Subcutaneous abdominal adipose tissue (tissue), 5 donors: ENCODE data around the gene BRI3.

Source experiments
- H3K27ac ChIP-seq: one replicate; pipeline ENCODE4 v1.7.0; 2013; ENCODE audit warnings: low read depth, mild to moderate bottlenecking, inconsistent platforms, low read length, moderate library complexity
- H3K27me3 ChIP-seq, 5 donors: one replicate each; pipeline ENCODE4 v1.7.0; 2013; ENCODE audit warnings: low read length in 5 of 5, inconsistent platforms in 1 of 5; ENCODE audit not compliant: control insufficient read depth in 5 of 5, insufficient read depth in 4 of 5
- H3K36me3 ChIP-seq, 5 donors: one replicate each; pipeline ENCODE4 v1.7.0; 2013; ENCODE audit warnings: low read length in 5 of 5; ENCODE audit not compliant: control insufficient read depth in 5 of 5, insufficient read depth in 5 of 5
- H3K4me1 ChIP-seq, 5 donors: one replicate each; pipeline ENCODE4 v1.7.0; 2013; ENCODE audit warnings: low read length in 5 of 5, mild to moderate bottlenecking in 3 of 5, moderate library complexity in 1 of 5; ENCODE audit not compliant: control insufficient read depth in 5 of 5, insufficient read depth in 5 of 5
- H3K4me3 ChIP-seq, 5 donors: one replicate each; pipeline ENCODE4 v1.7.0; 2013; ENCODE audit warnings: low read length in 5 of 5, low read depth in 1 of 5
- H3K9ac ChIP-seq, 5 donors: one replicate each; pipeline ENCODE4 v1.7.0; 2013; ENCODE audit warnings: low read length in 5 of 5, mild to moderate bottlenecking in 4 of 5, moderate library complexity in 3 of 5
- H3K9me3 ChIP-seq, 5 donors: one replicate each; pipeline ENCODE4 v1.7.0; 2013; ENCODE audit warnings: low read length in 5 of 5; ENCODE audit not compliant: control insufficient read depth in 5 of 5
- donor health status: healthy.
- donor health status: healthy.
- donor health status: healthy.
- donor health status: healthy.
- donor health status: healthy.

BRI3 gene

GRCh38 chr7:98322331-98323270, 41.1 kb downstream of the BRI3 start:
- no peaks in the 10 kb centered on the region for H3K36me3 ChIP-seq
- H3K9ac ChIP-seq: peak overlapping the region in 1 of 5 donors; percentile 5
- no peak overlapping the region for H3K27ac ChIP-seq
- H3K27me3 ChIP-seq: peaks cover 3 to 10% (median 6%) of the 10 kb centered on the region in 5 donors
- H3K4me3 ChIP-seq: no peak overlapping the region
- H3K4me1 ChIP-seq: peaks cover 0 to 4% (median 2%) of the 10 kb centered on the region in 5 donors
- H3K9me3 ChIP-seq: no peaks in the 10 kb centered on the region

GRCh38 chr7:98323597-98324322, 42.3 kb downstream of the BRI3 start:
- no peak overlapping the region for H3K9ac ChIP-seq

GRCh38 chr7:98324782-98325181, 43.3 kb downstream of the BRI3 start:
- Histone ChIP-seq H3K9me3 (no peaks in the 10 kb centered on the region), H3K27me3 (peaks cover 3 to 14% (median 6%) of the 10 kb centered on the region in 5 donors), H3K9ac (no peak overlapping the region), H3K27ac (no peak overlapping the region), H3K4me1 (peaks cover 0 to 19% (median 4%) of the 10 kb centered on the region in 5 donors), H3K36me3 (no peaks in the 10 kb centered on the region), H3K4me3 (no peak overlapping the region)

More at GRCh38 chr7:98323597-98324322, 42.3 kb downstream of the BRI3 start:
- Histone ChIP-seq H3K4me1 (peaks cover 0 to 10% (median 2%) of the 10 kb centered on the region in 5 donors), H3K27ac (no peak overlapping the region), H3K27me3 (peaks cover 3 to 14% (median 6%) of the 10 kb centered on the region in 5 donors), H3K4me3 (peak overlapping the region in 1 of 5 donors; percentile 40), H3K9me3 (no peaks in the 10 kb centered on the region), H3K36me3 (no peaks in the 10 kb centered on the region)

DNA sequence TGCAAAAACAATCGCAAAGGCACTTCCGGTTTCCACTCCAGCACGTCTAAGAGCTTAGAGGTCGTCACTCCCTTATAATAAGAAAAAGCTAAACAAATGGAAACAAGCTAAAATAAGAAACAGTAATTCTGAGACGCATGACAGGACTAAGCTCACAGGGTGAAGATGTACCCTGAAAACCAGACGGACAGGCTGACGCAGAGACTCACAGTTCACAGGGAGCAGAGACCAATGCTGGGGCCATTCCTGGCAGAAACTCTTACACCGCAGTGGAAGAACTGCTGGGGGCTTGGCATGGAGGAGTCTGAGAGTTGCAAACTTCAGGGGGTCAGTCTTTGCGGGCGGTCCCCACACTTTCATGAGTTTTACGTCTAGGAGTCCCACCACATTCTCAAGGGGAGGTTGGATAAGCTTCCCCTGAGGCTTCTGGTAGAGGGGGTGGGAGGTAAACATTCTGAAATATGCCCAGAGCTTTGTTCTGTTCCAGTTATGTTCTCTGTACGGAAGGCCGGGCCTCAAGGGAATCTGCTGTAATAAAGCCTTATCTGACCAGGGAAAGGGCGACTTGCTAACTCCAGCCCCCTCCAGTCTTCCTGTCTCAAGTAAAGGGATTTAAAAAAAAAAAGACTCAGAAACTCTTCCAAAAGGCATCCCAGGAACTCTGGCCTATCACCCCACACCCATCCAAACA, 47.8 kb downstream of the BRI3 start:
- peaks cover 0 to 19% (median 2%) of the 10 kb centered on the region in 5 donors for H3K4me1 ChIP-seq
- H3K9me3 ChIP-seq: no peaks in the 10 kb centered on the region
- peaks cover 0 to 4% (median 0%) of the 10 kb centered on the region in 5 donors for H3K27me3 ChIP-seq
- no peak overlapping the region for H3K9ac ChIP-seq
- no peaks in the 10 kb centered on the region for H3K36me3 ChIP-seq
- H3K27ac ChIP-seq: peak overlapping the region; percentile 9
- peak overlapping the region in 1 of 5 donors; percentile 12 for H3K4me3 ChIP-seq

- H3K9me3 ChIP-seq: no peaks in the 10 kb centered on the region
- H3K4me1 ChIP-seq: peaks cover 0 to 19% (median 2%) of the 10 kb centered on the region in 5 donors
- no peaks in the 10 kb centered on the region for H3K36me3 ChIP-seq
- H3K27me3 ChIP-seq: peaks cover 0 to 4% (median 0%) of the 10 kb centered on the region in 5 donors
- no peak overlapping the region for H3K9ac ChIP-seq
- no peak overlapping the region for H3K4me3 ChIP-seq
- no peak overlapping the region for H3K27ac ChIP-seq
These were observed 48.4 kb downstream of the BRI3 start for GRCh38 chr7:98329791-98330373.

DNA sequence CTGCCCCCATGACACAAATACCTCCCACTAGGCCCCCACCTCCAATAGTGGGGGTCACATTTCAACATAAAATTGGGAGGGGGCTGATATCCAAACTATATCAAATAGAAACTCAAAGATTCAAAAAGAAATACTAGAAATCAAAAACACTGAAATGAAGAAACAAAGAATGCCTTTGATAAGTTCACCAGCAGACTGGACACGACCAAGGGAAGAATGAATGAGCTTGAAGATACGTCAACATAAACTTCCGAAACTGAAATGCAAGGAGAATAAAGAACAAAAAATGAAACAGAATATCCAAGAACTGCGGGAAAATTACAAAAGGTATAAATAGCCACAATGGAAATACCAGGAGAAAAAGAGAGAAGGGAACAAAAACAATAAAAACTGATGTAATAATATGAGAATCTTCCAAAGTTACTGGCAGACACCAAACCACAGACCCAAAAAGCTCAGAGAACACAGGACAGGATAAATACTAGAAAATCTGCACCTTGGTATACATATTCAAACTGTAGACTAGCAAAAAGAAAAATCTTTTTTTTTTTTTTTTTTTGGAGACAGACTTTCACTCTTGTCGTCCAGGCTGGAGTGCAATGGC, 49.5 kb downstream of the BRI3 start:
- Histone ChIP-seq H3K9me3 (no peaks in the 10 kb centered on the region), H3K36me3 (no peaks in the 10 kb centered on the region), H3K9ac (no peak overlapping the region), H3K4me1 (peaks cover 0 to 19% (median 2%) of the 10 kb centered on the region in 5 donors), H3K27ac (no peak overlapping the region), H3K4me3 (no peak overlapping the region), H3K27me3 (peaks cover 0 to 4% (median 0%) of the 10 kb centered on the region in 5 donors)

DNA sequence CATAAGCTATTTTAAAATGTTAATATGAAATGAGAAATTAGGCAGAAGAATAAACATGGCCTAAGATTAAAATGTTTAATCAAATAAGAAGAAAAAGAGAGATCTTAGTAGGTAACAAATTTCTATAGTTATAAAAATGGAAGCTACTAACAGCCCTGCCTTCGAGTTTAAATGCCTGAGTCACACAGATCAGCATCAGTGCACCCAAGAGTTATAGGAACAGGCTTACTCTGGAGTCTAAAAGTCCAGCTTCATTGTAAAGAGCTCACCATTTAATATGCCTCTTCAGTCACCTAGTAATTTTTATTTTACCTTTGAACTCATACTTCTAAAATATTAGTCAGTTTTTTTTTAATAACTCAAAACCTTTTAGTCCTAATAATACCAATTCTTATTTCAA, 52.6 kb downstream of the BRI3 start:
- H3K27ac ChIP-seq: no peak overlapping the region
- H3K4me3 ChIP-seq: no peak overlapping the region
- peaks cover 0 to 5% (median 0%) of the 10 kb centered on the region in 5 donors for H3K9me3 ChIP-seq
- no peaks in the 10 kb centered on the region for H3K27me3 ChIP-seq
- peaks cover 0 to 10% (median 0%) of the 10 kb centered on the region in 5 donors for H3K4me1 ChIP-seq
- no peaks in the 10 kb centered on the region for H3K36me3 ChIP-seq
- H3K9ac ChIP-seq: no peak overlapping the region

DNA sequence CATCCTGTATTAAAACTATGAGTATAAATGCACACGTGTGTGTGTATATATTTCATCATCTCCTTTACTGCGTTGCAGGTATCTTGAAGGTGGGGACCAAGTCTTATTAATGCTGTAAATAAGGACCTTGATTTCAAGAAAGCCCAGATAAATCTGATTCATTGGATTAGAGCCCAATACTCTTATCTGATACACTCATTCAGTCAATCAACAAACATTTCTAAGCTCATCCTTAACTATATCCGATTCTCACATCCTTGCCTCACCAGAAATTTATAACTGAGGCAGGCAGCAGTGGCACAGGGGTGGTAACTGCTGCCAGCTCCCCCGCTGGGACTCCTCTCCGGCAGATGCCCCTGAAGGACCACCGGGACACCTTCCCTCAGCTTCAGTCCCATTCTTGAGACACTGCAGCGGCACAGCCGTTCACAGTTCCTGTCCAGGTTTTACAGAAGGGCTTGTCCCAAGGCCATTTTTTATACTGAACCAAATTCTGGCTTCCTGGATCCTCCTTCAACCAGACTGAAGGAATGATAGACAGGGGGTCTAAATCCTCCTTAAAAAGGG, 54.0 kb downstream of the BRI3 start:
- H3K4me1 ChIP-seq: no peaks in the 10 kb centered on the region
- no peaks in the 10 kb centered on the region for H3K36me3 ChIP-seq
- H3K27ac ChIP-seq: no peak overlapping the region
- no peak overlapping the region for H3K9ac ChIP-seq
- peaks cover 0 to 8% (median 0%) of the 10 kb centered on the region in 5 donors for H3K9me3 ChIP-seq
- no peaks in the 10 kb centered on the region for H3K27me3 ChIP-seq
- H3K4me3 ChIP-seq: no peak overlapping the region

DNA sequence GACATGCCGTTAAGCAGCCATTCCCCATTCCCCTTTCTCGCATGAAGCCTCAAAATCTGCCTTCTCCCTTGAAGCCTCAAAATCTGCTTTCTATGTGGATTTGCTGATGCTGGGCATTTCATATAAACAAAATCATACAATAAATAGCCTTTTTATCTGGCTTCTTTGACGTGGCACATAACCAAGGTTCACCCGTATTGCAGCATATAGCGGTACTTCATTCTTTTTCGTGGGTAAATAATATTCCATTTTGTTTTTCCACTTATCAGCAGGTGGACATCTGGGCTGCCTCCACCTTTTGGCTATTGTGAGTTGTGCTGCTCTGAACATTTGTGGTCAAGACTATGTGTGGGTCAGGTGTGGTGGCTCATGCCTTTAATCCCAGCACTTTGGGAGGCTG, 57.0 kb downstream of the BRI3 start:
- Histone ChIP-seq H3K9me3 (peaks cover 0 to 8% (median 0%) of the 10 kb centered on the region in 5 donors), H3K9ac (no peak overlapping the region), H3K36me3 (no peaks in the 10 kb centered on the region), H3K4me3 (no peak overlapping the region), H3K4me1 (no peaks in the 10 kb centered on the region), H3K27ac (no peak overlapping the region), H3K27me3 (no peaks in the 10 kb centered on the region)
